ENCODE data around the gene MBD2. TPM values are rescaled to one million over a fixed set of nuclear protein-coding genes. Genes with fewer than 3 reads are reported as not detected.

Gene MBD2
- total and polyA plus RNA-seq, 9 donors = 21.9 to 59.0 (median 45.0) TPM

- no peaks in the 10 kb centered on the region for H3K4me1 ChIP-seq (ENCODE audit: insufficient read depth)
- H3K27me3 ChIP-seq = no peaks in the 10 kb centered on the region
- H3K9me3 ChIP-seq = no peaks in the 10 kb centered on the region
- WGBS, 3 donors = 95 to 98% (median 96%) methylated on average over 7 of the region's 7 CpGs
- TF ChIP-seq EP300 (IDR thresholded peaks at IDR 0.05) (no peak), CTCF (IDR thresholded peaks at IDR 0.05) (no peak), POLR2A (IDR thresholded peaks at IDR 0.05) (no peak)
- intact Hi-C loops (cut with DNase I) = no loop called here
- no peaks in the 10 kb centered on the region for H3K36me3 ChIP-seq
- no peak overlapping the region for H3K27ac ChIP-seq
- DNase-seq = no peak
- no peak overlapping the region for H3K4me3 ChIP-seq
These were observed 74.2 kb downstream of the MBD2 start for GRCh38 chr18:54150226-54150625.

GRCh38 chr18:54149078-54149697 lies 75.3 kb downstream of the MBD2 start:
- peak in 1 of 5 donors; percentile 47 for DNase-seq
- H3K27ac ChIP-seq = no peak overlapping the region
- WGBS, 3 donors = 22 to 34% (median 31%) methylated on average over 3 of the region's 3 CpGs

GRCh38 chr18:54148678-54149077 lies 75.8 kb downstream of the MBD2 start:
- TF ChIP-seq POLR2A (IDR thresholded peaks at IDR 0.05) (no peak), EP300 (IDR thresholded peaks at IDR 0.05) (no peak), CTCF (IDR thresholded peaks at IDR 0.05) (no peak)
- Histone ChIP-seq H3K9me3 (no peaks in the 10 kb centered on the region), H3K4me1 (ENCODE audit: insufficient read depth) (no peaks in the 10 kb centered on the region), H3K27ac (no peak overlapping the region), H3K27me3 (no peaks in the 10 kb centered on the region), H3K36me3 (no peaks in the 10 kb centered on the region), H3K4me3 (no peak overlapping the region)
- no peak for DNase-seq
- intact Hi-C loops (cut with DNase I) = no loop called here
- WGBS, 3 donors = 77 to 88% (median 85%) methylated on average over 4 of the region's 4 CpGs

More at GRCh38 chr18:54149078-54149697, 75.3 kb downstream of the MBD2 start:
- Histone ChIP-seq H3K4me1 (ENCODE audit: insufficient read depth) (no peaks in the 10 kb centered on the region), H3K4me3 (no peak overlapping the region), H3K9me3 (no peaks in the 10 kb centered on the region), H3K36me3 (no peaks in the 10 kb centered on the region), H3K27me3 (no peaks in the 10 kb centered on the region)
- intact Hi-C loops (cut with DNase I) = no loop called here
- no peak for TF ChIP-seq EP300 (IDR thresholded peaks at IDR 0.05)
- no peak for TF ChIP-seq POLR2A (IDR thresholded peaks at IDR 0.05)
- no peak for TF ChIP-seq CTCF (IDR thresholded peaks at IDR 0.05)

GRCh38 chr18:54148151-54148550 lies 76.3 kb downstream of the MBD2 start:
- TF ChIP-seq POLR2A (IDR thresholded peaks at IDR 0.05) = no peak
- no peak for TF ChIP-seq EP300 (IDR thresholded peaks at IDR 0.05)
- no peak for TF ChIP-seq CTCF (IDR thresholded peaks at IDR 0.05)
- Histone ChIP-seq H3K27ac (no peak overlapping the region), H3K36me3 (no peaks in the 10 kb centered on the region), H3K9me3 (no peaks in the 10 kb centered on the region), H3K27me3 (no peaks in the 10 kb centered on the region), H3K4me3 (no peak overlapping the region), H3K4me1 (ENCODE audit: insufficient read depth) (no peaks in the 10 kb centered on the region)
- intact Hi-C loops (cut with DNase I) = no loop called here
- DNase-seq = no peak
